HG02759 (cell line): ENCODE measurements around the gene PRDM16.

ENCODE experiments used
- ATAC-seq: cut with Tn5 transposase; IDR thresholded peaks from one replicate; pipeline ENCODE4 v1.9.1; 2021; ENCODE audit warnings: mild to moderate bottlenecking, moderate library complexity; ENCODE audit not compliant: unreplicated experiment

The PRDM16 gene

GRCh38 chr1:3378411-3379208, 309.6 kb downstream of the PRDM16 start:
- no peak for ATAC-seq

DNA sequence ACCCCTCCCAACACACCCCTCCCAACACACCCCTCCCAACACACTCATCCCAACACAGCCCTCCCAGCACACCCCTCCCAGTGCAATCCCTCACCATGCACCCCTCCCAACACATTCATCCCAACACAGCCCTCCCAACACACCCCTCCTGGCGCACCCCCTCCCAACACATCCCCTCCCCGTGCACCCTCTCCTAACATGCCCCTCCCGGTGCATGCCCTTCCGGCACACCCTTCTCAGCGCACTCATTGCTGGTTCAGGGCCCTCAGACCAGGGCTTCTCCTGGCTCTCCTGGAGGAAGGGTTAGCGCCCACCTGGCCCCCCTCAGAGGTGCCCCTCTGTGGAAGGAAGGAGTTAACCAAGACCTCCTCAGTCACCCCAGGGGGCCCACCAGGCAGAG, 310.9 kb downstream of the PRDM16 start:
- ATAC-seq: no peak

GRCh38 chr1:3380469-3380868, 311.5 kb downstream of the PRDM16 start:
- no peak for ATAC-seq

GRCh38 chr1:3381901-3382300, 312.9 kb downstream of the PRDM16 start:
- ATAC-seq: no peak

- no peak for ATAC-seq
These were observed 313.5 kb downstream of the PRDM16 start for GRCh38 chr1:3382326-3383057.

GRCh38 chr1:3383679-3384078, 314.7 kb downstream of the PRDM16 start:
- no peak for ATAC-seq

GRCh38 chr1:3384407-3384806, 315.4 kb downstream of the PRDM16 start:
- no peak for ATAC-seq

GRCh38 chr1:3386205-3387002, 317.4 kb downstream of the PRDM16 start:
- no peak for ATAC-seq

GRCh38 chr1:3387401-3387800, 318.4 kb downstream of the PRDM16 start:
- ATAC-seq: no peak

DNA sequence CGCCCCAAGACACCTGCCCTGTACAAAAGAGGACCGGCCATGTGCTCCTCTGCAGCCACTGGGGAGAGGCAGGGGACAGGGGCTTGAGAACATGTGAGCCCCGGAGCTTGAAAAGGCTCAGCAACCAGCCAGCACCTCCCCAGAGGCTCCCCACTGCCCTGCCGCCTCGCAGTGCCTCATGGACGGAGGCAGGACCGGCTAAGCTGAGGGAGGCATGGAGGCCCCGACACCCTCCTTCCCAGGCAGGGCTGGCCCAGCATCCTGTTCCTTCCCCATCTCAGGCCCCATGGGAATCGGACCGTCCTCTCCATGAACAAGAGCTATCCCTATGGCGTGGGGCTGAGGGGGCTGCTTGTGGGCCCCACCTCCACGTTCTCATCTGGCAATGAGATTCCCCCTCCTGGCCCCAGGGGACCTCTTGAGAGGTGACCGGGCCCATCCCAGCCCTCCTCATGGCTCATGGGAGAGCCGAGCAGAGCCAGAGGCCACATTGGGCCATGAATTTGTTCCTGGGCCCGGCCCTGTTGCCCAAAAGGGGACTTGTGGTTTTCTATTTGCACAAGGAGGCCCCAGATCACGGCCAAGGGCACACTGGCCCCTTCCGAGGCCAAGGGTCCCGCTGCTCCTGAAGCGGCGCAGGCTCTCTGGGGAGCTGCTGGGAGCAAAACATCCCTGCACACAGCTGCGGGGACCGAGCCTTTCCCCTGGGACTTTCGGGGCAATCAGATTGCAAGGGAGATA, 320.3 kb downstream of the PRDM16 start:
- ATAC-seq: no peak

DNA sequence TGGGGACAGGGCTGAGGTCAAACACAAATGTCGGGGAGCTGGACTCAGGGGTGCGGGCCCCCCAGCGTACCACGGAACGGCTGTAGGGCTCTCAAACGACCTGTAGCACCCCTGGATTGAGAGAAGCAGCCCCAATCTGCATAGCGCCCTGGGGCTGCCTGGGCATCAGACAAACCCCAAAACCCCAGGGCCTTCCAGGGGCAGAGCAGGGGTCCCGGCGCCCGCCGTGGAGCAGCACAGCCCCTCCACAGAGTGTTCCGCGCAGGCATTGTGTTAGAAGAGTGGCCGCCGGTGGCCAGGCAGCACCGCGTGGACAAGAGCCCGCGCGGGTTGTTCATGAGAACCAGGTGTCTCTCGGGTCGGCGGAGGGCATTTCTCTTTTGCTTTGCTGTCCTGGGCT, 321.3 kb downstream of the PRDM16 start:
- ATAC-seq: no peak

GRCh38 chr1:3391711-3392110, 322.7 kb downstream of the PRDM16 start:
- ATAC-seq: no peak

DNA sequence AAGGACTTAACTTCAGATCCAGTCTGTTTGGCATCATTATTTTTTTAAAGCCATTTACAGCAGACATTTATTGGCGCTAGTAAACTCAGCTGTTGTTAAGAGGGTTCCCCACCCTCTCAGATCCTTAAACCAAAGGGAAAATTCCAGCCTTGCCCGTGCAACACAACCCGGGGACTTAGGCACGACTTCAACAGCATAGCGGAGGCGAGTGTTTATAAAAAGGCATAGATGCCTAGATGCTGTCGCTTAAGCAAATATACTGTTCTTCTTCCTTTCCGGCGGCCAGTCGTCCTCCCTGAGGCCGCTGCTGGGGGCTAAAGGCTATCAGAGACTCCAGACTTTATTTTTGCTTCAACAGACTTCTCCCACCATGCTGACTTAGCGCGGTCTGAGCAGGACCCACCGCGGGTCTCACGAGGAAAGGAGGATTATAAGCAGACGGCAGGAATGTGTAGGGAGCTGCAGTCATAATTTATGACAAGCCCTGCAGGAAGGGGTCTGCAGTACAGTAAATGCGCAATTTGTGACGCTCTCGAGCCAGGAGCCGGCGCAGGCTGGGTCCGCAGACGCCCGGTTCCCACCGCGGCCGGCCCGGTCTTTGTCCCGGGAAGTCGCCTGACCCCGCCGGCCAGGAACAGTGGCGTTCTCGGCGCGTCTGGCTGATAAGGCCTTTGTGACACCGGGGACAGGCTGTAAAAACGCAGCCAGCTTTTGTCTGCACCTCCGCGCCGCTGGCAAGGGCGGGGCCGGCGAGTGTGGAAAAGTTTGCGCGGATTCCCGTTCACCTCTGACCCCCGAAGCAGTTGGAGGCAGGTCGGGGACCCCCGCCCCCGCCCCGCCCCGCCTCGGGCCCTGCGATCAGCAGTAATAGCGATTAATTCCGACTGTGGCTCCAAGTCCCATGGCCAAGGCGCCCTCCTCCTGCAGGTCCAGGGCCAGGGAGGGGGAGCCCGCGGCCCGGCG, 324.3 kb downstream of the PRDM16 start:
- no peak for ATAC-seq

GRCh38 chr1:3393987-3394920, 325.3 kb downstream of the PRDM16 start:
- ATAC-seq: no peak

- ATAC-seq: no peak
These were observed 327.4 kb downstream of the PRDM16 start for GRCh38 chr1:3396411-3396810.

DNA sequence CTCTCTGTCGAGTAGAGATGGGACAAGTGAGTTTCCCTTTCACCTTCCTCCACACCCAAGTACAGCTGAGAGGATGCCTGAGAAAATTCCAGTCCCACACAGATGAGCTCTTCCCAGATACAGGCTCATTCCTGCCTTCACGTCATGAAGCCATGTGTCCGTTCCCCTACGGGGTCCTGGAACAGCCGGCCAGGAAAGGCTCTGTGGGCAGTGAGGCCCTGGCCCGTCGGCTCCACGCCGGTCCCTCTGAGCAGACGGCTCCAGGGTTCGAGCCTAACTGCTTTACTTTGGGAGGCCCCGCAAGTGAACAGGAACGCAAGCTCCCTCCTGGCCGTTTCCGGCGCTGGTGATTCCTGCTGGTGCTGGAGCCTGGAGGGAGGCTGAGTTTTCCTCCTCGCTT, 328.3 kb downstream of the PRDM16 start:
- no peak for ATAC-seq

DNA sequence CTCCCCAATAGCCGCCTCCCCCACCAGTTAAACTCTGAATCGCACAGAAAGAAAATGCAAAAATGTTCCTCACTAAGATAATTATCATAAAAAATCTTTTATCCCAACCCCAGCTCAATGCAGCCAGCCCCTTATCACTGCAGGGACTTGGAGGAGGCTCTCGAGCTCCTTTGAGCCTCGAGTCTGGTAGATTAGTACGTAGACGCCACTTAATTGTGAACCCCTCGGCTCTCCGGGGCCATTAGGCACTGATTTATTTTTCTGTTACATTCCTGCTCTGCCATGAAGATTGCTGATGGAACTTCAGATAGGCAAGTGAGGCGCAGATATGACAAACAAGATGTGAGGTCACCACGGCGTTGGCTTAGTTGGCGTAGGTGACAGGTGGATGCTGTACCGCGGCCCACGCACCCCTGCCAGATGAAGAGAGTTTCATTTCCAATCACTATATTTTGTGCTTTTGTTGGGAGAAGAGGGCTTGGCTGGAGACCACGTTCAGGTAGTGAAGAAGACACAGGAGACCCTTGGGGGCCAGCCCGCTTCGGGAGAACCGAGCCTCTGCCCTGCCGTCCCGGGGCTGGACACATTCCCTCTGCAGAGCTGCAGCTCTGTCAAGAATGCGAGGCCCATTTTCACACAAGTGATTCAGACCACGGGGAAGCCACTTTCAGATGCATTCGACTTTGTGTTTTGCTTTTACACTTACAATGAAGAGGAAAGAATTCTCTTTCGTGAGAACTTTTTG, 329.6 kb downstream of the PRDM16 start:
- ATAC-seq: no peak

DNA sequence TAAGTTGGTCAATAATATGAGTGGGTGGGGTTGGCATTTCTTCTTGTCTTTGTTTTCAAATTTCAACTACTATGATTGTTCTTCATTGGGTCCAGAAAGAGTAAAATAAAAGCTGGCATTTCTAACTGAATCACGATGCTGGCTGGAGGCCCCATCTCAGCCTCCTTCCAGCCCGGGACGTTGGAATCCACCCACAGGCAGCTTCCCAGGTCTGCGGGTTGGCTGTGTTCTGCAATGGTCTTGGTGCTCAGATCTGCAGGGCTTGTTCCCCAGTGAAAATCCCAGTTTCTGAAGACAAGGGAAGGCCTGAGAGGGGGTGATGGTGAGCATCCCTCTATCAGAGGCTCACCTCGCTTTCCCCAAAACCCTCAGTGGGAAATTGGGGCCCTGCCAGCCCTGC, 330.7 kb downstream of the PRDM16 start:
- no peak for ATAC-seq
